Body of pancreas (tissue), 4 donors: ENCODE data around the gene UBR1. TPM values are rescaled to one million over a fixed set of nuclear protein-coding genes. Genes with fewer than 3 reads are reported as not detected.

Source experiments
- ATAC-seq: fragments of 150-250 bp; one replicate; pipeline ENCODE4 v1.9.1; 2016
- DNase-seq, 4 donors: peaks; one replicate each; pipeline ENCODE4 v3.0.0-alpha.2; 2019
- H3K27ac ChIP-seq, 4 donors: fragments of 200-600 bp; sonication (generic); 1 replicate in 3 of 4; 2 replicates in 1 of 4; pipeline versions ENCODE4 v1.5.1 to v1.6.1; 2016 to 2019; ENCODE audit warnings: mild to moderate bottlenecking in 1 of 4, mixed read lengths in 1 of 4, moderate library complexity in 1 of 4
- H3K27me3 ChIP-seq, 2 donors: fragments of 200-600 bp; sonication (generic); one replicate each; pipeline ENCODE4 v1.6.0; 2016; ENCODE audit warnings: mild to moderate bottlenecking in 1 of 2
- H3K36me3 ChIP-seq, 2 donors: fragments of 200-600 bp; sonication (generic); replicated peaks in 1 of 2; 2 replicates each; pipeline ENCODE4 v1.5.1; 2016; ENCODE audit warnings: low read depth in 2 of 2; ENCODE audit not compliant: insufficient read depth in 1 of 2
- H3K4me1 ChIP-seq: fragments of 200-600 bp; sonication (generic); one replicate; pipeline ENCODE4 v1.6.0; 2016
- H3K4me3 ChIP-seq, 2 donors: fragments of 200-600 bp; sonication (generic); 1 replicate in 1 of 2; 2 replicates in 1 of 2; pipeline ENCODE4 v1.5.1; 2016 to 2019
- H3K9me3 ChIP-seq, 3 donors: fragments of 200-600 bp; sonication (generic); 1 replicate in 2 of 3; 2 replicates in 1 of 3; pipeline ENCODE4 v1.5.1; 2016
- POLR2A ChIP-seq, 3 donors: fragments of 450-650 bp; IDR thresholded peaks; one replicate each; pipeline ENCODE4 v1.6.1; 2016; ENCODE audit warnings: antibody characterized with exemption in 3 of 3, mild to moderate bottlenecking in 2 of 3
- WGBS, 2 donors: methylation state at CpG; one replicate each; pipeline ENCODE4 v1.1.5; 2017; 5-methylcytosine and 5-hydroxymethylcytosine counted together
- intact Hi-C: fragments of 100-400 bp; cut with DNase I; formaldehyde crosslinking; loops from one replicate; pipeline ENCODE4 v1.15.1; 2023
- total RNA-seq, 2 donors: library from RNA; depleted of rRNA; stranded (reverse); fragments of >200 nt; gene quantifications; one replicate each; pipeline ENCODE4 v1.1.0, GENCODE V29; 2016
- TF ChIP-seq, protein P1 (sequence below), 7 experiments: fragments of 450-650 bp in 4 of 7; fragments of 200-600 bp in 3 of 7; sonication (generic) in 3 of 7; IDR thresholded peaks; one replicate each; pipeline ENCODE4 v1.5.1; 2016 to 2019; ENCODE audit warnings: antibody characterized with exemption in 7 of 7

Gene UBR1
- total RNA-seq, 2 donors from 2014 or later, result 18.5 to 29.3 TPM

- DNase-seq (no peak), ATAC-seq (no peak)
- intact Hi-C loops, result no loop called here
- Histone ChIP-seq H3K36me3 (peaks cover 0 to 22% of the 10 kb centered on the region in 2 donors), H3K9me3 (no peaks in the 10 kb centered on the region), H3K4me1 (no peaks in the 10 kb centered on the region), H3K27me3 (no peaks in the 10 kb centered on the region), H3K4me3 (no peak overlapping the region), H3K27ac (no peak overlapping the region)
- TF ChIP-seq, protein P1, sequence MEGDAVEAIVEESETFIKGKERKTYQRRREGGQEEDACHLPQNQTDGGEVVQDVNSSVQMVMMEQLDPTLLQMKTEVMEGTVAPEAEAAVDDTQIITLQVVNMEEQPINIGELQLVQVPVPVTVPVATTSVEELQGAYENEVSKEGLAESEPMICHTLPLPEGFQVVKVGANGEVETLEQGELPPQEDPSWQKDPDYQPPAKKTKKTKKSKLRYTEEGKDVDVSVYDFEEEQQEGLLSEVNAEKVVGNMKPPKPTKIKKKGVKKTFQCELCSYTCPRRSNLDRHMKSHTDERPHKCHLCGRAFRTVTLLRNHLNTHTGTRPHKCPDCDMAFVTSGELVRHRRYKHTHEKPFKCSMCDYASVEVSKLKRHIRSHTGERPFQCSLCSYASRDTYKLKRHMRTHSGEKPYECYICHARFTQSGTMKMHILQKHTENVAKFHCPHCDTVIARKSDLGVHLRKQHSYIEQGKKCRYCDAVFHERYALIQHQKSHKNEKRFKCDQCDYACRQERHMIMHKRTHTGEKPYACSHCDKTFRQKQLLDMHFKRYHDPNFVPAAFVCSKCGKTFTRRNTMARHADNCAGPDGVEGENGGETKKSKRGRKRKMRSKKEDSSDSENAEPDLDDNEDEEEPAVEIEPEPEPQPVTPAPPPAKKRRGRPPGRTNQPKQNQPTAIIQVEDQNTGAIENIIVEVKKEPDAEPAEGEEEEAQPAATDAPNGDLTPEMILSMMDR (IDR thresholded peaks at IDR 0.05), result no peak
- TF ChIP-seq POLR2A (IDR thresholded peaks at IDR 0.05), result no peak
- 82 to 83% methylated on average over 2 of the region's 2 CpGs for WGBS, 2 donors
Measured at GRCh38 chr15:43071451-43071850, 34.4 kb downstream of the UBR1 start.

- Histone ChIP-seq H3K36me3 (peaks cover 0 to 22% of the 10 kb centered on the region in 2 donors), H3K4me3 (no peak overlapping the region), H3K27ac (no peak overlapping the region), H3K27me3 (no peaks in the 10 kb centered on the region), H3K9me3 (no peaks in the 10 kb centered on the region), H3K4me1 (no peaks in the 10 kb centered on the region)
- TF ChIP-seq, protein P1 (IDR thresholded peaks at IDR 0.05), result no peak
- TF ChIP-seq POLR2A (IDR thresholded peaks at IDR 0.05), result no peak
- intact Hi-C loops, result no loop called here
- WGBS, 2 donors, result 93 to 95% methylated on average over 6 of the region's 6 CpGs
- no peak for ATAC-seq
- no peak for DNase-seq
Measured at GRCh38 chr15:43070893-43071292, 34.9 kb downstream of the UBR1 start.

DNA sequence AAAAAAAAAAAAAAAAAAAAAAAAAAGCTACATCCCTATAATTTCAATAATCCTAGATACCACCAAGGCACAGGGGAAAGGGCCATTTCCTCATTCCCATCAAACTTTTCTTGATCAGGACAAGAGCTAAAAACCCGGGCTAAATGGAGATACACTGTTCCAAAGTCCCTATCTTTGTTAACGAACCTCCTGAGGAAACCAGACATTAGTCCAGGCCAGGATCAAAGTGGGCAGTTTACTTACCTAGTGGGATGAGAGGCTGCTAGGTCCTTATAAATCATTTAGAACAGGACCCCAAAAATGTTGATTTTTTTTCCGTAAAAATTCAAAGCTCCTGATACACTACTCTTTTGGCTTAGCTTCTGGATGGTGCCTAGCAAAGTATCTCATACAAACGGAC lies 35.6 kb downstream of the UBR1 start:
- intact Hi-C loops, result no loop called here
- peaks cover 0 to 22% of the 10 kb centered on the region in 2 donors for H3K36me3 ChIP-seq
- DNase-seq (no peak), ATAC-seq (no peak)
- no peak overlapping the region for H3K27ac ChIP-seq
- no peak overlapping the region for H3K4me3 ChIP-seq
- no peaks in the 10 kb centered on the region for H3K9me3 ChIP-seq
- WGBS, 2 donors, result 89 to 91% methylated on average over 4 of the region's 4 CpGs
- no peaks in the 10 kb centered on the region for H3K27me3 ChIP-seq
- H3K4me1 ChIP-seq, result no peaks in the 10 kb centered on the region
- TF ChIP-seq POLR2A (IDR thresholded peaks at IDR 0.05), result no peak
- TF ChIP-seq, protein P1 (IDR thresholded peaks at IDR 0.05), result no peak

GRCh38 chr15:43067717-43068461 lies 37.9 kb downstream of the UBR1 start:
- H3K4me3 ChIP-seq, result no peak overlapping the region
- H3K9me3 ChIP-seq, result no peaks in the 10 kb centered on the region
- WGBS, 2 donors, result 91 to 94% methylated on average over 8 of the region's 8 CpGs
- H3K4me1 ChIP-seq, result no peaks in the 10 kb centered on the region
- no peak overlapping the region for H3K27ac ChIP-seq
- H3K27me3 ChIP-seq, result no peaks in the 10 kb centered on the region
- H3K36me3 ChIP-seq, result peaks cover 0 to 19% of the 10 kb centered on the region in 2 donors
- DNase-seq (no peak), ATAC-seq (no peak)
- no peak for TF ChIP-seq POLR2A (IDR thresholded peaks at IDR 0.05)
- TF ChIP-seq, protein P1 (IDR thresholded peaks at IDR 0.05), result no peak
- intact Hi-C loops, result no loop called here

DNA sequence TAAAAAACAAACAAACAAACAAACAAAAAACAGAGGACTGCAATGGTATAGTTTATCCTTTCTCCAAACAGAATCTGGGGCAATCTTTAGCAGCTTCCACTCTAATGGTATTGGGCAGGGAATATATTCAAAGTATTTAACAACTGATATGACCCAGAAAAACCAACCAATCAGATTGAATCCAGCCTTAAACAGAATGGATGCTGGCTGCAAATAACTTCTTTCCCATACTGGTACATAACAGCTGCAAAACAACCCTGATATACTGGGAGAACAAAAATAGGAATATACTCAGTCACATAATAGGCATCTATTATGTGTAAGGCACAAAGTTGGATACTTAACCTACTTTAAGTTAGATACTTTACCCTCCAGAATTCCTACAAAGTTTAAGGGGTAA lies 49.1 kb downstream of the UBR1 start:
- Histone ChIP-seq H3K27me3 (no peaks in the 10 kb centered on the region), H3K27ac (no peak overlapping the region), H3K4me1 (peaks cover 11% of the 10 kb centered on the region), H3K9me3 (no peaks in the 10 kb centered on the region), H3K36me3 (peaks cover 0 to 22% of the 10 kb centered on the region in 2 donors), H3K4me3 (no peak overlapping the region)
- intact Hi-C loops, result no loop called here
- DNase-seq, result no peak
- TF ChIP-seq, protein P1 (IDR thresholded peaks at IDR 0.05), result no peak
- ATAC-seq, result no peak
